GM12891 (cell line): ENCODE measurements around the gene NISCH.

Source experiments
- POLR2A ChIP-seq: IDR thresholded peaks from 2 replicates; pipeline ENCODE4 v1.6.1; 2011; ENCODE audit warnings: low read depth, low read length, control low read depth
- POLR2AphosphoS5 ChIP-seq: IDR thresholded peaks from 2 replicates; pipeline ENCODE4 v1.6.1; 2011; ENCODE audit warnings: low read depth, low read length, control low read depth
- POU2F2 ChIP-seq: IDR thresholded peaks from 2 replicates; pipeline ENCODE4 v1.6.1; 2011; ENCODE audit warnings: low read depth, mild to moderate bottlenecking, control low read depth, low read length, moderate library complexity
- SPI1 ChIP-seq: IDR thresholded peaks from 2 replicates; pipeline ENCODE4 v1.6.1; 2011; ENCODE audit warnings: low read depth, low read length, control low read depth
- TAF1 ChIP-seq: IDR thresholded peaks from 2 replicates; pipeline ENCODE4 v1.6.1; 2011; ENCODE audit warnings: low read depth, low read length, control low read depth

GRCh38 chr3:52451237-52452083 is 3.9 kb upstream of the NISCH start:
- TF ChIP-seq POLR2A: no peak
- no peak for TF ChIP-seq TAF1
- TF ChIP-seq POLR2AphosphoS5: no peak
- no peak for TF ChIP-seq POU2F2
- no peak for TF ChIP-seq SPI1
